Measurements from ENCODE around the gene ERBB2. TPM values are rescaled to one million over a fixed set of nuclear protein-coding genes. Genes with fewer than 3 reads are reported as not detected.

ERBB2 gene
- total RNA-seq, 2 donors from 2014 or later: 110 to 133 TPM

DNA sequence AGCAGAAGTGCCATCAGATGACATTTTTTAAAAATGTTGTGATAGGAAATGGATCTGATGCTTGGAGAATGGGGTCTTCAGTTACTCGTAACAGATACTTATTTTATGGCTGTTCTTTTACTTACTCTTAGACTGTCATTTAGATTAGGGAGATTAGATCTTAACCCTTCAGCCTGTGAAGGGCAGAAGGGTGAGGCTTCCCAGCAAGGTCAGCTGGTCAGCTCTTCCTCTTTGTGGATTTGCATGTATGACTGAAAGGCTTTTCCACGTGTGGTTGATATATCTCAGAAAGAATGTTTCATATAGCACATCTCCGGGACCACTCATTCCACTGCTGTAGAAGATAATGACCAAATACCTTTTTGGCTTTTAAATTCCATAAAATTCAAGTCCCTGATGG, 65.3 kb downstream of the ERBB2 start:
- peaks cover 13% of the 10 kb centered on the region for H3K27me3 Mint-ChIP-seq (ENCODE audit: insufficient read depth)
- H3K4me3 Mint-ChIP-seq: no peak overlapping the region
- Histone ChIP-seq H3K27me3 (ENCODE audit: control insufficient read depth, insufficient read depth, low read length, poor library complexity, severe bottlenecking) (no peaks in the 10 kb centered on the region), H3K9me3 (ENCODE audit: control insufficient read depth, low read length) (no peaks in the 10 kb centered on the region), H3K4me3 (ENCODE audit: low read length) (no peak overlapping the region), H3K9ac (ENCODE audit: extremely low read depth, low read length, poor library complexity, severe bottlenecking) (no peak overlapping the region), H3K4me1 (ENCODE audit: control insufficient read depth, insufficient read depth, low read length) (no peaks in the 10 kb centered on the region), H3K36me3 (ENCODE audit: control insufficient read depth, insufficient read depth, low read length) (no peaks in the 10 kb centered on the region), H3K27ac (ENCODE audit: low read depth, low read length) (no peak overlapping the region)
- peaks cover 12% of the 10 kb centered on the region for H3K4me1 Mint-ChIP-seq
- DNase-seq: peak; percentile 3
- no peaks in the 10 kb centered on the region for H3K9me3 Mint-ChIP-seq
- TF ChIP-seq CTCF (conservative IDR thresholded peaks at IDR 0.05): no peak
- WGBS, 2 experiments (ENCODE audit: insufficient coverage in 1 of 2, insufficient read length in 1 of 2): 67 to 71% methylated on average over 2 to 3 of the region's 3 CpGs
- H3K27ac Mint-ChIP-seq: no peak overlapping the region
- no peaks in the 10 kb centered on the region for H3K36me3 Mint-ChIP-seq (ENCODE audit: low read depth)

- no peak for DNase-seq
- no peak overlapping the region for H3K9ac ChIP-seq (ENCODE audit: extremely low read depth, low read length, poor library complexity, severe bottlenecking)
- H3K9me3 ChIP-seq (ENCODE audit: control insufficient read depth, low read length): no peaks in the 10 kb centered on the region
- peaks cover 12% of the 10 kb centered on the region for H3K4me1 Mint-ChIP-seq
- no peak overlapping the region for H3K27ac ChIP-seq (ENCODE audit: low read depth, low read length)
- H3K4me1 ChIP-seq (ENCODE audit: control insufficient read depth, insufficient read depth, low read length): no peaks in the 10 kb centered on the region
- no peaks in the 10 kb centered on the region for H3K36me3 ChIP-seq (ENCODE audit: control insufficient read depth, insufficient read depth, low read length)
- H3K27ac Mint-ChIP-seq: no peak overlapping the region
- H3K27me3 ChIP-seq (ENCODE audit: control insufficient read depth, insufficient read depth, low read length, poor library complexity, severe bottlenecking): no peaks in the 10 kb centered on the region
- TF ChIP-seq CTCF (conservative IDR thresholded peaks at IDR 0.05): no peak
- 89 to 96% methylated on average over 14 to 18 of the region's 18 CpGs for WGBS, 2 experiments (ENCODE audit: insufficient coverage in 1 of 2, insufficient read length in 1 of 2)
- no peak overlapping the region for H3K4me3 Mint-ChIP-seq
- no peaks in the 10 kb centered on the region for H3K36me3 Mint-ChIP-seq (ENCODE audit: low read depth)
- no peaks in the 10 kb centered on the region for H3K9me3 Mint-ChIP-seq
- no peak overlapping the region for H3K4me3 ChIP-seq (ENCODE audit: low read length)
- H3K27me3 Mint-ChIP-seq (ENCODE audit: insufficient read depth): peaks cover 13% of the 10 kb centered on the region
Observed at GRCh38 chr17:39765766-39766165, 65.9 kb downstream of the ERBB2 start.

DNA sequence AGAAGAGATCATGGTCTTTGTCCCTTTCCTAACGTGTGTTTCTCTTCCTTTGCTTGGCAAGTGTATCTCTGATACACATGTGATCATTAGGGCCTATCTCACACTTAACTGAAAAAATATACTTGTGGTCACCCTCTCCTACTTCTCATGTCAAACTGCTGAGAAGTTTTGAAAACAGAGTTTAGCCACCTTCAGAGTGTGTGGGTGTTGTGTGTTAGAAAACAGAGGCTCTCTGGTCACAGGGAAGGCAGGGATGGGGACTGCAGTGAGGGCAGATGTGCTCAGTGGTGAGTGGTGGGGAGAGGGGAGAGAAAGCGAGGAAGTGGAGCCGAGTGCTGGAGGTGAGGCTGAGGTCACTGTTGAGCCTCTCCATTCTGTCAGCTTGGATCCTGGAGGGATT, 67.3 kb downstream of the ERBB2 start:
- Mint-ChIP-seq H3K27ac (no peak overlapping the region), H3K9me3 (no peaks in the 10 kb centered on the region), H3K36me3 (ENCODE audit: low read depth) (no peaks in the 10 kb centered on the region), H3K4me1 (peaks cover 8% of the 10 kb centered on the region), H3K4me3 (no peak overlapping the region), H3K27me3 (ENCODE audit: insufficient read depth) (peaks cover 13% of the 10 kb centered on the region)
- WGBS, 2 experiments (ENCODE audit: insufficient coverage in 1 of 2, insufficient read length in 1 of 2): 85 to 90% methylated on average over 3 of the region's 3 CpGs
- Histone ChIP-seq H3K4me3 (ENCODE audit: low read length) (no peak overlapping the region), H3K36me3 (ENCODE audit: control insufficient read depth, insufficient read depth, low read length) (no peaks in the 10 kb centered on the region), H3K9ac (ENCODE audit: extremely low read depth, low read length, poor library complexity, severe bottlenecking) (no peak overlapping the region), H3K4me1 (ENCODE audit: control insufficient read depth, insufficient read depth, low read length) (no peaks in the 10 kb centered on the region), H3K27me3 (ENCODE audit: control insufficient read depth, insufficient read depth, low read length, poor library complexity, severe bottlenecking) (no peaks in the 10 kb centered on the region), H3K9me3 (ENCODE audit: control insufficient read depth, low read length) (no peaks in the 10 kb centered on the region), H3K27ac (ENCODE audit: low read depth, low read length) (no peak overlapping the region)
- no peak for TF ChIP-seq CTCF (conservative IDR thresholded peaks at IDR 0.05)
- peak; percentile 10 for DNase-seq
